ENCODE data around the gene PLXDC2.

Gene PLXDC2

GRCh38 chr10:20089879-20090278 lies 273.6 kb downstream of the PLXDC2 start:
- H3K4me3 ChIP-seq (ENCODE audit: low read length in 2 of 2): no peak overlapping the region
- H3K9ac ChIP-seq (ENCODE audit: low read length in 2 of 2): no peak overlapping the region
- no peak overlapping the region for H3K27ac ChIP-seq (ENCODE audit: low read length)
- no peaks in the 10 kb centered on the region for H3K9me3 ChIP-seq (ENCODE audit: control insufficient read depth in 2 of 2, low read length in 2 of 2)
- H3K27me3 ChIP-seq (ENCODE audit: control insufficient read depth in 1 of 2, insufficient read depth in 2 of 2, low read length in 2 of 2): no peaks in the 10 kb centered on the region
- H3K4me1 ChIP-seq (ENCODE audit: control insufficient read depth, insufficient read depth, low read length): peaks cover 2% of the 10 kb centered on the region
- no peaks in the 10 kb centered on the region for H3K36me3 ChIP-seq (ENCODE audit: control insufficient read depth in 2 of 2, insufficient read depth in 2 of 2, low read length in 2 of 2)

GRCh38 chr10:20090831-20091230 lies 274.6 kb downstream of the PLXDC2 start:
- H3K9ac ChIP-seq (ENCODE audit: low read length in 2 of 2): no peak overlapping the region
- H3K9me3 ChIP-seq (ENCODE audit: control insufficient read depth in 2 of 2, low read length in 2 of 2): no peaks in the 10 kb centered on the region
- no peaks in the 10 kb centered on the region for H3K36me3 ChIP-seq (ENCODE audit: control insufficient read depth in 2 of 2, insufficient read depth in 2 of 2, low read length in 2 of 2)
- no peak overlapping the region for H3K27ac ChIP-seq (ENCODE audit: low read length)
- no peaks in the 10 kb centered on the region for H3K27me3 ChIP-seq (ENCODE audit: control insufficient read depth in 1 of 2, insufficient read depth in 2 of 2, low read length in 2 of 2)
- H3K4me1 ChIP-seq (ENCODE audit: control insufficient read depth, insufficient read depth, low read length): peaks cover 2% of the 10 kb centered on the region
- no peak overlapping the region for H3K4me3 ChIP-seq (ENCODE audit: low read length in 2 of 2)

GRCh38 chr10:20091698-20092097 lies 275.5 kb downstream of the PLXDC2 start:
- H3K4me3 ChIP-seq (ENCODE audit: low read length in 2 of 2): no peak overlapping the region
- H3K4me1 ChIP-seq (ENCODE audit: control insufficient read depth, insufficient read depth, low read length): peaks cover 2% of the 10 kb centered on the region
- H3K27ac ChIP-seq (ENCODE audit: low read length): no peak overlapping the region
- no peaks in the 10 kb centered on the region for H3K36me3 ChIP-seq (ENCODE audit: control insufficient read depth in 2 of 2, insufficient read depth in 2 of 2, low read length in 2 of 2)
- no peaks in the 10 kb centered on the region for H3K9me3 ChIP-seq (ENCODE audit: control insufficient read depth in 2 of 2, low read length in 2 of 2)
- H3K9ac ChIP-seq (ENCODE audit: low read length in 2 of 2): no peak overlapping the region
- no peaks in the 10 kb centered on the region for H3K27me3 ChIP-seq (ENCODE audit: control insufficient read depth in 1 of 2, insufficient read depth in 2 of 2, low read length in 2 of 2)

- Histone ChIP-seq H3K4me1 (ENCODE audit: control insufficient read depth, insufficient read depth, low read length) (peaks cover 2% of the 10 kb centered on the region), H3K27ac (ENCODE audit: low read length) (no peak overlapping the region), H3K4me3 (ENCODE audit: low read length in 2 of 2) (no peak overlapping the region), H3K36me3 (ENCODE audit: control insufficient read depth in 2 of 2, insufficient read depth in 2 of 2, low read length in 2 of 2) (no peaks in the 10 kb centered on the region), H3K9ac (ENCODE audit: low read length in 2 of 2) (no peak overlapping the region), H3K9me3 (ENCODE audit: control insufficient read depth in 2 of 2, low read length in 2 of 2) (no peaks in the 10 kb centered on the region), H3K27me3 (ENCODE audit: control insufficient read depth in 1 of 2, insufficient read depth in 2 of 2, low read length in 2 of 2) (no peaks in the 10 kb centered on the region)
Measured at GRCh38 chr10:20093600-20093999, 277.4 kb downstream of the PLXDC2 start.

GRCh38 chr10:20094226-20094976 lies 278.2 kb downstream of the PLXDC2 start:
- H3K9me3 ChIP-seq (ENCODE audit: control insufficient read depth in 2 of 2, low read length in 2 of 2): no peaks in the 10 kb centered on the region
- H3K9ac ChIP-seq (ENCODE audit: low read length in 2 of 2): no peak overlapping the region
- H3K4me3 ChIP-seq (ENCODE audit: low read length in 2 of 2): no peak overlapping the region
- H3K27me3 ChIP-seq (ENCODE audit: control insufficient read depth in 1 of 2, insufficient read depth in 2 of 2, low read length in 2 of 2): no peaks in the 10 kb centered on the region
- H3K27ac ChIP-seq (ENCODE audit: low read length): no peak overlapping the region
- no peaks in the 10 kb centered on the region for H3K36me3 ChIP-seq (ENCODE audit: control insufficient read depth in 2 of 2, insufficient read depth in 2 of 2, low read length in 2 of 2)
- H3K4me1 ChIP-seq (ENCODE audit: control insufficient read depth, insufficient read depth, low read length): no peaks in the 10 kb centered on the region

- no peak overlapping the region for H3K4me3 ChIP-seq (ENCODE audit: low read length in 2 of 2)
- no peaks in the 10 kb centered on the region for H3K36me3 ChIP-seq (ENCODE audit: control insufficient read depth in 2 of 2, insufficient read depth in 2 of 2, low read length in 2 of 2)
- H3K4me1 ChIP-seq (ENCODE audit: control insufficient read depth, insufficient read depth, low read length): no peaks in the 10 kb centered on the region
- no peaks in the 10 kb centered on the region for H3K27me3 ChIP-seq (ENCODE audit: control insufficient read depth in 1 of 2, insufficient read depth in 2 of 2, low read length in 2 of 2)
- no peak overlapping the region for H3K27ac ChIP-seq (ENCODE audit: low read length)
- H3K9ac ChIP-seq (ENCODE audit: low read length in 2 of 2): no peak overlapping the region
- H3K9me3 ChIP-seq (ENCODE audit: control insufficient read depth in 2 of 2, low read length in 2 of 2): no peaks in the 10 kb centered on the region
Measured at GRCh38 chr10:20100171-20100570, 283.9 kb downstream of the PLXDC2 start.

- Histone ChIP-seq H3K27ac (ENCODE audit: low read length) (no peak overlapping the region), H3K4me1 (ENCODE audit: control insufficient read depth, insufficient read depth, low read length) (no peaks in the 10 kb centered on the region), H3K9ac (ENCODE audit: low read length in 2 of 2) (no peak overlapping the region), H3K9me3 (ENCODE audit: control insufficient read depth in 2 of 2, low read length in 2 of 2) (no peaks in the 10 kb centered on the region), H3K4me3 (ENCODE audit: low read length in 2 of 2) (no peak overlapping the region), H3K36me3 (ENCODE audit: control insufficient read depth in 2 of 2, insufficient read depth in 2 of 2, low read length in 2 of 2) (no peaks in the 10 kb centered on the region), H3K27me3 (ENCODE audit: control insufficient read depth in 1 of 2, insufficient read depth in 2 of 2, low read length in 2 of 2) (no peaks in the 10 kb centered on the region)
Measured at GRCh38 chr10:20105236-20105635, 289.0 kb downstream of the PLXDC2 start.

GRCh38 chr10:20105931-20106330 lies 289.7 kb downstream of the PLXDC2 start:
- Histone ChIP-seq H3K9ac (ENCODE audit: low read length in 2 of 2) (no peak overlapping the region), H3K27me3 (ENCODE audit: control insufficient read depth in 1 of 2, insufficient read depth in 2 of 2, low read length in 2 of 2) (no peaks in the 10 kb centered on the region)

GRCh38 chr10:20108021-20108420 lies 291.8 kb downstream of the PLXDC2 start:
- Histone ChIP-seq H3K4me1 (ENCODE audit: control insufficient read depth, insufficient read depth, low read length) (no peaks in the 10 kb centered on the region), H3K27me3 (ENCODE audit: control insufficient read depth in 1 of 2, insufficient read depth in 2 of 2, low read length in 2 of 2) (no peaks in the 10 kb centered on the region), H3K9me3 (ENCODE audit: control insufficient read depth in 2 of 2, low read length in 2 of 2) (no peaks in the 10 kb centered on the region), H3K36me3 (ENCODE audit: control insufficient read depth in 2 of 2, insufficient read depth in 2 of 2, low read length in 2 of 2) (no peaks in the 10 kb centered on the region), H3K4me3 (ENCODE audit: low read length in 2 of 2) (no peak overlapping the region), H3K27ac (ENCODE audit: low read length) (no peak overlapping the region), H3K9ac (ENCODE audit: low read length in 2 of 2) (no peak overlapping the region)

More at GRCh38 chr10:20105931-20106330, 289.7 kb downstream of the PLXDC2 start:
- H3K4me1 ChIP-seq (ENCODE audit: control insufficient read depth, insufficient read depth, low read length): no peaks in the 10 kb centered on the region
- H3K9me3 ChIP-seq (ENCODE audit: control insufficient read depth in 2 of 2, low read length in 2 of 2): no peaks in the 10 kb centered on the region
- H3K4me3 ChIP-seq (ENCODE audit: low read length in 2 of 2): no peak overlapping the region
- H3K36me3 ChIP-seq (ENCODE audit: control insufficient read depth in 2 of 2, insufficient read depth in 2 of 2, low read length in 2 of 2): no peaks in the 10 kb centered on the region
- no peak overlapping the region for H3K27ac ChIP-seq (ENCODE audit: low read length)

- Histone ChIP-seq H3K4me3 (ENCODE audit: low read length in 2 of 2) (no peak overlapping the region), H3K4me1 (ENCODE audit: control insufficient read depth, insufficient read depth, low read length) (no peaks in the 10 kb centered on the region), H3K9ac (ENCODE audit: low read length in 2 of 2) (no peak overlapping the region), H3K36me3 (ENCODE audit: control insufficient read depth in 2 of 2, insufficient read depth in 2 of 2, low read length in 2 of 2) (no peaks in the 10 kb centered on the region), H3K9me3 (ENCODE audit: control insufficient read depth in 2 of 2, low read length in 2 of 2) (no peaks in the 10 kb centered on the region), H3K27ac (ENCODE audit: low read length) (no peak overlapping the region), H3K27me3 (ENCODE audit: control insufficient read depth in 1 of 2, insufficient read depth in 2 of 2, low read length in 2 of 2) (no peaks in the 10 kb centered on the region)
Measured at GRCh38 chr10:20109613-20110012, 293.4 kb downstream of the PLXDC2 start.
